Body of pancreas (tissue), 4 donors: Measurements from ENCODE around the gene SFTPA1. TPM values are rescaled to one million over a fixed set of nuclear protein-coding genes. Genes with fewer than 3 reads are reported as not detected.
"Not testable (repeated sequence)": the region's sequence is repeated elsewhere in the genome, so short reads cannot be mapped to it uniquely, and the experiment has no call there.

ENCODE experiments used
- ATAC-seq: fragments of 150-250 bp; one replicate; pipeline ENCODE4 v1.9.1; 2016
- DNase-seq, 4 donors: peaks; one replicate each; pipeline ENCODE4 v3.0.0-alpha.2; 2019
- H3K27ac ChIP-seq, 4 donors: fragments of 200-600 bp; sonication (generic); 1 replicate in 3 of 4; 2 replicates in 1 of 4; pipeline versions ENCODE4 v1.5.1 to v1.6.1; 2016 to 2019; ENCODE audit warnings: mild to moderate bottlenecking in 1 of 4, mixed read lengths in 1 of 4, moderate library complexity in 1 of 4
- H3K27me3 ChIP-seq, 2 donors: fragments of 200-600 bp; sonication (generic); one replicate each; pipeline ENCODE4 v1.6.0; 2016; ENCODE audit warnings: mild to moderate bottlenecking in 1 of 2
- H3K36me3 ChIP-seq, 2 donors: fragments of 200-600 bp; sonication (generic); replicated peaks in 1 of 2; 2 replicates each; pipeline ENCODE4 v1.5.1; 2016; ENCODE audit warnings: low read depth in 2 of 2; ENCODE audit not compliant: insufficient read depth in 1 of 2
- H3K4me1 ChIP-seq: fragments of 200-600 bp; sonication (generic); one replicate; pipeline ENCODE4 v1.6.0; 2016
- H3K4me3 ChIP-seq, 2 donors: fragments of 200-600 bp; sonication (generic); 1 replicate in 1 of 2; 2 replicates in 1 of 2; pipeline ENCODE4 v1.5.1; 2016 to 2019
- H3K9me3 ChIP-seq, 3 donors: fragments of 200-600 bp; sonication (generic); 1 replicate in 2 of 3; 2 replicates in 1 of 3; pipeline ENCODE4 v1.5.1; 2016
- POLR2A ChIP-seq, 3 donors: fragments of 450-650 bp; IDR thresholded peaks; one replicate each; pipeline ENCODE4 v1.6.1; 2016; ENCODE audit warnings: antibody characterized with exemption in 3 of 3, mild to moderate bottlenecking in 2 of 3
- WGBS, 2 donors: methylation state at CpG; one replicate each; pipeline ENCODE4 v1.1.5; 2017; 5-methylcytosine and 5-hydroxymethylcytosine counted together
- intact Hi-C: fragments of 100-400 bp; cut with DNase I; formaldehyde crosslinking; loops from one replicate; pipeline ENCODE4 v1.15.1; 2023
- total RNA-seq, 2 donors: library from RNA; depleted of rRNA; stranded (reverse); fragments of >200 nt; gene quantifications; one replicate each; pipeline ENCODE4 v1.1.0, GENCODE V29; 2016
- TF ChIP-seq, protein P1 (sequence below), 7 experiments: fragments of 450-650 bp in 4 of 7; fragments of 200-600 bp in 3 of 7; sonication (generic) in 3 of 7; IDR thresholded peaks; one replicate each; pipeline ENCODE4 v1.5.1; 2016 to 2019; ENCODE audit warnings: antibody characterized with exemption in 7 of 7

Gene SFTPA1
- total RNA-seq, 2 donors from 2014 or later = 0.26 TPM; not detected in 1

DNA sequence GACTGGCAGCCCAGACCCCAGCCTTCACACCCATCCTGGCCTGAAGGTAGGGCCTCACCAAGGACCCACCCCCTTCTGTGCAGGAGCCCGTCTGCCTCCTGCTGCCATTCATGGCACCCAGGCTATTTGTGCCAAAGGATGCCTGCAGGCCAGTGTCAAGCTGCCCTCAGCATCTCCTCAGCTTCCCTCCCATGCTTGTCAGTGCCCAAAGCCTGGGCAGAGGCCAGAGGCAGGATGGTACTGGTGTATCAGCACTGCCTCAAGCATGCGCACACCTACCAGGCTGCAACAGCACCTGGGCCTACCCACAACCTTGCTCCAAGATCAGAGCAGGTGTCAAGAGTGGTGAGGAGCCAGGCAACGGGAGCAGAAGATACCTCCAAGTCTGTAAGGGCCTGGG, 27.6 kb downstream of the SFTPA1 start:
- no peaks in the 10 kb centered on the region for H3K27me3 ChIP-seq
- no peaks in the 10 kb centered on the region for H3K36me3 ChIP-seq
- H3K4me1 ChIP-seq = no peaks in the 10 kb centered on the region
- intact Hi-C loops = no loop called here
- no peaks in the 10 kb centered on the region for H3K9me3 ChIP-seq
- no peak overlapping the region for H3K27ac ChIP-seq
- ATAC-seq = no peak
- H3K4me3 ChIP-seq = no peak overlapping the region
- no peak for DNase-seq
- whole genome bisulfite sequencing, 2 donors = 96 to 100% methylated on average over 1 to 3 of the region's 3 CpGs
- no peak for TF ChIP-seq POLR2A (IDR thresholded peaks at IDR 0.05)
- TF ChIP-seq, protein P1, sequence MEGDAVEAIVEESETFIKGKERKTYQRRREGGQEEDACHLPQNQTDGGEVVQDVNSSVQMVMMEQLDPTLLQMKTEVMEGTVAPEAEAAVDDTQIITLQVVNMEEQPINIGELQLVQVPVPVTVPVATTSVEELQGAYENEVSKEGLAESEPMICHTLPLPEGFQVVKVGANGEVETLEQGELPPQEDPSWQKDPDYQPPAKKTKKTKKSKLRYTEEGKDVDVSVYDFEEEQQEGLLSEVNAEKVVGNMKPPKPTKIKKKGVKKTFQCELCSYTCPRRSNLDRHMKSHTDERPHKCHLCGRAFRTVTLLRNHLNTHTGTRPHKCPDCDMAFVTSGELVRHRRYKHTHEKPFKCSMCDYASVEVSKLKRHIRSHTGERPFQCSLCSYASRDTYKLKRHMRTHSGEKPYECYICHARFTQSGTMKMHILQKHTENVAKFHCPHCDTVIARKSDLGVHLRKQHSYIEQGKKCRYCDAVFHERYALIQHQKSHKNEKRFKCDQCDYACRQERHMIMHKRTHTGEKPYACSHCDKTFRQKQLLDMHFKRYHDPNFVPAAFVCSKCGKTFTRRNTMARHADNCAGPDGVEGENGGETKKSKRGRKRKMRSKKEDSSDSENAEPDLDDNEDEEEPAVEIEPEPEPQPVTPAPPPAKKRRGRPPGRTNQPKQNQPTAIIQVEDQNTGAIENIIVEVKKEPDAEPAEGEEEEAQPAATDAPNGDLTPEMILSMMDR (IDR thresholded peaks at IDR 0.05) = no peak

GRCh38 chr10:79652695-79653094, 42.0 kb downstream of the SFTPA1 start:
- intact Hi-C loops, H3K27me3 ChIP-seq, H3K9me3 ChIP-seq, DNase-seq, H3K4me3 ChIP-seq, H3K4me1 ChIP-seq, H3K27ac ChIP-seq, H3K36me3 ChIP-seq, ATAC-seq: not testable (repeated sequence)
- 54 to 55% methylated on average over 2 of the region's 2 CpGs for WGBS, 2 donors

GRCh38 chr10:79663287-79663686, 52.5 kb downstream of the SFTPA1 start:
- DNase-seq, H3K27me3 ChIP-seq, H3K36me3 ChIP-seq, H3K4me3 ChIP-seq, H3K27ac ChIP-seq, H3K4me1 ChIP-seq, intact Hi-C loops, H3K9me3 ChIP-seq, ATAC-seq: not testable (repeated sequence)

GRCh38 chr10:79664686-79665085, 53.9 kb downstream of the SFTPA1 start:
- H3K4me3 ChIP-seq, ATAC-seq, H3K27ac ChIP-seq, H3K4me1 ChIP-seq, DNase-seq, H3K36me3 ChIP-seq, intact Hi-C loops, H3K27me3 ChIP-seq, H3K9me3 ChIP-seq: not testable (repeated sequence)
- WGBS, 2 donors = 78 to 90% methylated on average over 4 of the region's 4 CpGs

Other genes with a start within 250 kb of the SFTPA1 start
- gene ZCCHC24, start 165.3 kb upstream of the SFTPA1 start, total RNA-seq = 10 to 100 TPM; 14.0 to 19.8 TPM
- gene EIF5AL1, start 98.4 kb upstream of the SFTPA1 start, total RNA-seq = not detected
- 1 to 10 TPM in 1 of 2 donors, not detected in 1; 1.6 TPM for gene SFTPA2, start 50.5 kb upstream of the SFTPA1 start, total RNA-seq
- 1 to 10 TPM in 1 of 2 donors, under 1 TPM in 1; 0.33 to 1.3 TPM for gene NUTM2B, start 92.3 kb downstream of the SFTPA1 start, total RNA-seq
- 1 to 10 TPM in 1 of 2 donors, not detected in 1; 1.6 TPM for gene NUTM2E, start 215.8 kb downstream of the SFTPA1 start, total RNA-seq